Measurements from ENCODE around the gene FBXO41.

- TF ChIP-seq CTCF (tag by site-specific recombination; IDR thresholded peaks at IDR 0.05) (no peak), KLF9 (tag by site-specific recombination; IDR thresholded peaks at IDR 0.05; ENCODE audit: low read depth) (no peak), GLI2 (tag by site-specific recombination; IDR thresholded peaks at IDR 0.05; ENCODE audit: borderline replicate concordance, low read depth) (no peak), ZNF302 (tag by site-specific recombination; IDR thresholded peaks at IDR 0.05; ENCODE audit: low read depth) (no peak), ZBTB48 (tag by site-specific recombination; IDR thresholded peaks at IDR 0.05) (no peak), REST (tag by site-specific recombination; IDR thresholded peaks at IDR 0.05) (no peak), ZNF571 (tag by site-specific recombination; IDR thresholded peaks at IDR 0.05) (no peak), TSHZ1 (tag by site-specific recombination; IDR thresholded peaks at IDR 0.05; ENCODE audit: borderline replicate concordance) (no peak), ZNF174 (tag by site-specific recombination; IDR thresholded peaks at IDR 0.05) (no peak)
Measured at GRCh38 chr2:73243884-73244570, 40.3 kb downstream of the FBXO41 start.

Measured in HEK293 (cell line).